HFFc6 (cell line): ENCODE measurements around the gene HMCES. TPM values are rescaled to one million over a fixed set of nuclear protein-coding genes. Genes with fewer than 3 reads are reported as not detected.
A peak's percentile ranks its signal among the peaks of the same experiment; 100 is the strongest.

Source experiments
- DNase-seq: peaks from one replicate; pipeline ENCODE4 v3.0.0-alpha.2; 2018
- H3K27ac Mint-ChIP-seq: 2 replicates; pipeline ENCODE4 v1.8.0; 2020; ENCODE audit warnings: mild to moderate bottlenecking, mixed read lengths
- H3K27me3 Mint-ChIP-seq: 2 replicates; pipeline ENCODE4 v1.8.0; 2021; ENCODE audit warnings: mild to moderate bottlenecking, moderate library complexity, mixed read lengths; ENCODE audit not compliant: insufficient read depth
- H3K36me3 Mint-ChIP-seq: 2 replicates; pipeline ENCODE4 v1.8.0; 2021; ENCODE audit warnings: low read depth, mixed read lengths
- H3K4me1 Mint-ChIP-seq: 2 replicates; pipeline ENCODE4 v1.8.0; 2020; ENCODE audit warnings: low read depth, mixed read lengths
- H3K4me3 Mint-ChIP-seq: 2 replicates; pipeline ENCODE4 v1.8.0; 2020; ENCODE audit warnings: mild to moderate bottlenecking, moderate library complexity, mixed read lengths
- H3K9me3 Mint-ChIP-seq: 2 replicates; pipeline ENCODE4 v1.8.0; 2020; ENCODE audit warnings: mild to moderate bottlenecking, mixed read lengths
- long read RNA-seq: library from polyadenylated mRNA; unstranded; transcript quantifications from one replicate; pipeline ENCODE4 v2.0.0, GENCODE V29; 2019
- total RNA-seq, 6 experiments: library from RNA; stranded (reverse); fragmentation: NEBNext Ultra II Directional; extraction: Animal tissue kit (Norgen Biotek cat#: 25700); gene quantifications; 2 replicates in 1 of 6; 3 replicates in 5 of 6; pipeline ENCODE4 v1.2.3, GENCODE V29; 2021
- TF ChIP-seq, protein P1 (sequence below): fragments of 200-600 bp; sonication (generic); IDR thresholded peaks from 2 replicates; pipeline ENCODE4 v1.5.0; 2021; ENCODE audit warnings: antibody characterized with exemption, mild to moderate bottlenecking

Gene HMCES, protein sequence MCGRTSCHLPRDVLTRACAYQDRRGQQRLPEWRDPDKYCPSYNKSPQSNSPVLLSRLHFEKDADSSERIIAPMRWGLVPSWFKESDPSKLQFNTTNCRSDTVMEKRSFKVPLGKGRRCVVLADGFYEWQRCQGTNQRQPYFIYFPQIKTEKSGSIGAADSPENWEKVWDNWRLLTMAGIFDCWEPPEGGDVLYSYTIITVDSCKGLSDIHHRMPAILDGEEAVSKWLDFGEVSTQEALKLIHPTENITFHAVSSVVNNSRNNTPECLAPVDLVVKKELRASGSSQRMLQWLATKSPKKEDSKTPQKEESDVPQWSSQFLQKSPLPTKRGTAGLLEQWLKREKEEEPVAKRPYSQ
- total RNA-seq, result 10 to 100 TPM; 28.3 to 33.9 (median 31.4) TPM
- long read RNA-seq, transcript HMCES-201 (7 exons, 2,515 nt), result major isoform, 16 of 30 reads
- long read RNA-seq, partial matches to known transcripts, result 6 of 30 reads
- long read RNA-seq, other reads (novel, unspliced or antisense), result 6 of 30 reads

DNA sequence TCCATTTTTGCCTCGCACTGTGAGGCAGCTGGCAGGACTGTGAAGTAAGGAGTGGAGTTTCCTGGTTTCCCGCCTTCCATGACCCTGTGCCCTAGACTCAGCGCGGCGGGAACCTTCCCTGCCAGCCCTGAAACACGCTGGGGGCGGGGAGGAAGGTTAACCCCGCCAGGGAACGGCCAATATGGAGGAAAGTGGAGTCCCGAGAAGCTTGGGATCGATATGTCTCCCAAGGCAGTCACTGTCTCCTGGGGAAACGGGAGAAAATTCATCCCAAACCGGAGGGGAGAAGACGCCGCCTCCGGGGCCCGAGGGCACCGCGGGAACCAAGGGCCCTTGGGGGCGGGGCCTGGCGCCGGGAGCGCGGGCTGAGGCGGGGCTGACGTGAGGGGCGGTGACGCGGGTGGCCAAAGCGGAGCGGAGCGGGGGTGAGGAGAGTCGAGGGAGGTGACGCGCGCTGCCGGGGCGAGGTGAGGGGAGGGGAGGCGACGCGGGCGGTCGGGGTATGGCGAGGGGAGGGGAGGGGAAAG lies at the start of gene HMCES:
TSS of gene HMCES (plus strand) at position 432 of the 527 bp plus-strand sequence. CDS start 863 bp downstream, outside the sequence.
- Mint-ChIP-seq H3K4me3 (peak within 1 kb of the TSS; percentile 97), H3K27me3 (peaks cover 2% of the 10 kb centered on the region; the same call in 1 of the 2 replicates), H3K36me3 (peaks cover 37% of the 10 kb centered on the region), H3K27ac (peak within 1 kb of the TSS; percentile 90), H3K4me1 (peaks cover 47% of the 10 kb centered on the region), H3K9me3 (no peaks in the 10 kb centered on the region)
- TF ChIP-seq, protein P1, sequence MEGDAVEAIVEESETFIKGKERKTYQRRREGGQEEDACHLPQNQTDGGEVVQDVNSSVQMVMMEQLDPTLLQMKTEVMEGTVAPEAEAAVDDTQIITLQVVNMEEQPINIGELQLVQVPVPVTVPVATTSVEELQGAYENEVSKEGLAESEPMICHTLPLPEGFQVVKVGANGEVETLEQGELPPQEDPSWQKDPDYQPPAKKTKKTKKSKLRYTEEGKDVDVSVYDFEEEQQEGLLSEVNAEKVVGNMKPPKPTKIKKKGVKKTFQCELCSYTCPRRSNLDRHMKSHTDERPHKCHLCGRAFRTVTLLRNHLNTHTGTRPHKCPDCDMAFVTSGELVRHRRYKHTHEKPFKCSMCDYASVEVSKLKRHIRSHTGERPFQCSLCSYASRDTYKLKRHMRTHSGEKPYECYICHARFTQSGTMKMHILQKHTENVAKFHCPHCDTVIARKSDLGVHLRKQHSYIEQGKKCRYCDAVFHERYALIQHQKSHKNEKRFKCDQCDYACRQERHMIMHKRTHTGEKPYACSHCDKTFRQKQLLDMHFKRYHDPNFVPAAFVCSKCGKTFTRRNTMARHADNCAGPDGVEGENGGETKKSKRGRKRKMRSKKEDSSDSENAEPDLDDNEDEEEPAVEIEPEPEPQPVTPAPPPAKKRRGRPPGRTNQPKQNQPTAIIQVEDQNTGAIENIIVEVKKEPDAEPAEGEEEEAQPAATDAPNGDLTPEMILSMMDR, result no peak
- DNase-seq, result peak; percentile 73

DNA sequence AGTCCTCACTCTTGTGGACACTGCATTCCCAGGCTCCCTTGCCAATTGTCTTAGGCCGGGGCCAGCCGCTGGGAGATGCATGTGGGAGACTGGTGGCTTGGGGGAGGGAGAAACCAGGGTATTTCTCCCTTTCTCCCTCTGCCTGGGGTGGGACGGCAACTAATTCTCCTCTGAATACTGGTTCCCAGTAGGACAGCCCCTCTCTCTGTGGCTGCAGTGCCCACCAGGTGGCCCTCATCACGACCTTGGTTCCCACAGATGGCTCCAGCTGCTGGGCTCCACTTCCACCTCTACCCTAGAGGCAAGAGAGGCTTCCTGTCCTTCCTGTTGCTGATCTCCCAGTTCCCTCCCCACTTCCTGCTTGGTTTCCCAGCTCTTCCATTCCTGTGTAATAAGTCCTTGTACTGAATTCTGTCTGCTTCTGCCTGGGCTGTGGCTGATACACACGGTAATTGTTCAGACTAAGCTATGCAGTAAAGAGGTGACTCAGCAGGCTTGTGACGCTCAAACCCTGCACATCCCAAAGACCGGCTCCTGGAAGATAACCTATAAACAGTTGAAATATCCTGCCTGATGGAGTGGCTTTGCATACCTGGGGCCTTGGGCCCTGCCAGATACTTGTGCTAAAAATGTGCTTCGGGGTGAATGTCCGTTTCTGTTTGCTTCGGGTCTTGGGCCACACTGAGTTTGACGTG lies 49.6 kb upstream of the HMCES start:
- peaks cover 73% of the 10 kb centered on the region for H3K4me1 Mint-ChIP-seq
- TF ChIP-seq, protein P1, result peak; percentile 57
- H3K4me3 Mint-ChIP-seq, result peak overlapping the region; percentile 78
- no peaks in the 10 kb centered on the region for H3K27me3 Mint-ChIP-seq
- peak overlapping the region; percentile 98 for H3K27ac Mint-ChIP-seq
- no peaks in the 10 kb centered on the region for H3K36me3 Mint-ChIP-seq
- H3K9me3 Mint-ChIP-seq, result no peaks in the 10 kb centered on the region
- peak; percentile 87 for DNase-seq

DNA sequence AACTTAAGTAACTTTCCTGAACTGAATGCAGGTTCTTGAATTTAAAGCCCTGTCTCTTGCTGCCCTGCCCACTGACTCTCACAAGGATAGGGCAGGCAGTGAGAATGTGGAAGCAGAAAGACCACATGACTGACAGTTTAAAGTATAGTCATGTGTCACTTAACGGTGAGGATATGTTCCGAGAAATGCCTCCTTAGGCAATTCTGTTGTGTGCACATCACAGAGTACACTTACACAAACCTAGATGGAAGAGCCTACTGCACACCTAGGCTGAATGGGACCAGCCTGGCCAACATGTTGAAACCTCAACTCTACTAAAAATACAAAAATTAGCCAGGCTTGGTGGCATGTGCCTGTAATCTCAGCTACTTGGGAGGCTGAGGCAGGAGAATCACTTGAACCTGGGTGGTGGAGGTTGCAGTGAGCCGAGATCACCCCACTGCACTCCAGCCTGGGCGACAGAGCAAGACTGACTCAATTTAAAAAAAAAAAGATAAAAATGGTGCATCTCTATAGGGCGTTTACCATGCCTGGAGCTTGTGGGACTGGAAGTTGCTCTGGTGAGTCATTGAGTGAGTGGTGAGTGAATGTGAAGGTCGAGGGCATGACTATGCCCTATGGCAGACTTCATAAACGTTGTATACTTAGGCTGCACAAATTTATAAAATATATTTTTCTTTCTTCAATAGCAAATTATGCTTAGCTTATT lies 48.2 kb upstream of the HMCES start:
- H3K27ac Mint-ChIP-seq, result peak overlapping the region; percentile 98
- DNase-seq, result peak; percentile 89

DNA sequence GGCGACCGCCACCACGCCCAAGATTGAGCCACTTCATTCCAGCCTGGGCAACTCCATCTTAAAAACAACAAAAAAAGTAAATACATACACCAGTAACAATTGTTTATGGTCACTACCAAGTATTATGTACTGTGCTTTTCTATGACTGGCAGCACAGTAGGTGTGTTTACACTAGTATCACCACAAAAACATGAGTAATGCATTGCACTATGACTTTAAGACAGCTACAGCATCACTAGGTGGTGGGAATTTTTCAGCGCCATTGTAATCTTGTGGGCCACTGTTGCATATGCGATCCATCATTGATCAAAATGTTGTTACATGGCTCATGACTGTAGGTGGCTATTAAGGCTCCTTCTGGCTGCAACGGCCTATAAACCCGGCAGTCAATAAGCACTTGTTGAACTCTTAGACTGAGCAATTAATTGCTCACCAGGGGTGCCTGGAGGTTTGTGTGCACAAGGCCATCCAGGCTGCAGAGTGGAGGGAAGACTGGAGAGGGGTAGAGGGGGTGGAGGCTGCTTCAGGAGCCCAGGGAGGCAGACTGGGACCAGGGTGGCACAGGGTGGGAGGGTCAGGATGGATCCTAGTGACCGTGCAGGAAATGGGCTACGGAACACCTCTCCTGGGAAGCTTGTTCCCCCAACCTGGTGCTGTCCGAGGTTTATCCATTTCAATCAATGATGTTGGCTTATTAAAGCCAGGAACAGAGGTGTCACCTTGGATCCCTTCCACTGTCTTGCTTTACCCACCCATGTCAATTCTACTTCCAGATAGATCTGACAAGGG lies 47.1 kb upstream of the HMCES start:
- Mint-ChIP-seq H3K9me3 (no peaks in the 10 kb centered on the region), H3K4me3 (0 out of 2 replicates have a peak overlapping the region, but pooled peaks have one; percentile 15), H3K4me1 (peaks cover 56% of the 10 kb centered on the region), H3K27ac (peak overlapping the region; percentile 74), H3K27me3 (no peaks in the 10 kb centered on the region), H3K36me3 (no peaks in the 10 kb centered on the region)
- peak; percentile 48 for DNase-seq
- TF ChIP-seq, protein P1, result no peak

More for the DNA sequence above, 48.2 kb upstream of the HMCES start:
- TF ChIP-seq, protein P1, result no peak
- no peaks in the 10 kb centered on the region for H3K27me3 Mint-ChIP-seq
- H3K4me1 Mint-ChIP-seq, result peaks cover 63% of the 10 kb centered on the region
- H3K4me3 Mint-ChIP-seq, result peak overlapping the region; percentile 43; the same call in 1 of the 2 replicates
- no peaks in the 10 kb centered on the region for H3K36me3 Mint-ChIP-seq
- H3K9me3 Mint-ChIP-seq, result no peaks in the 10 kb centered on the region
